Osteocyte (in vitro differentiated cells): Measurements from ENCODE around the gene ANKRD34B. TPM values are rescaled to one million over a fixed set of nuclear protein-coding genes. Genes with fewer than 3 reads are reported as not detected.

Source experiments
- DNase-seq: peaks from one replicate; pipeline ENCODE4 v3.0.0; 2021; ENCODE audit warnings: mixed read lengths; ENCODE audit not compliant: unreplicated experiment; ENCODE audit errors: extremely low spot score
- H3K27ac Mint-ChIP-seq: one replicate; pipeline ENCODE4 v1.8.0; 2021; ENCODE audit warnings: mild to moderate bottlenecking, mixed read lengths; ENCODE audit not compliant: unreplicated experiment
- H3K27me3 Mint-ChIP-seq: one replicate; pipeline ENCODE4 v1.8.0; 2021; ENCODE audit warnings: mixed read lengths; ENCODE audit not compliant: unreplicated experiment
- H3K36me3 Mint-ChIP-seq: one replicate; pipeline ENCODE4 v1.8.0; 2021; ENCODE audit warnings: mixed read lengths; ENCODE audit not compliant: unreplicated experiment
- H3K4me1 Mint-ChIP-seq: one replicate; pipeline ENCODE4 v1.8.0; 2021; ENCODE audit warnings: mixed read lengths; ENCODE audit not compliant: unreplicated experiment
- H3K4me3 Mint-ChIP-seq: one replicate; pipeline ENCODE4 v1.8.0; 2021; ENCODE audit warnings: mild to moderate bottlenecking, moderate library complexity, mixed read lengths; ENCODE audit not compliant: unreplicated experiment
- H3K9me3 Mint-ChIP-seq: one replicate; pipeline ENCODE4 v1.8.0; 2021; ENCODE audit warnings: mixed read lengths; ENCODE audit not compliant: unreplicated experiment
- CTCF ChIP-seq: fragments of 200-600 bp; sonication (generic); IDR thresholded peaks from 2 replicates; pipeline ENCODE4 v1.5.0; 2021; ENCODE audit warnings: antibody characterized with exemption, mild to moderate bottlenecking, moderate library complexity
- long read RNA-seq: library from polyadenylated mRNA; unstranded; transcript quantifications from one replicate; pipeline ENCODE4 v2.0.0, GENCODE V29; 2021
- total RNA-seq: library from RNA; stranded (reverse); gene quantifications from 2 replicates; pipeline ENCODE4 v1.2.1, GENCODE V29; 2021

The ANKRD34B gene
- total RNA-seq: not detected in 2 replicates
- long read RNA-seq: 0 reads

- H3K27me3 Mint-ChIP-seq: peaks cover 74% of the 10 kb centered on the region
- peaks cover 3% of the 10 kb centered on the region for H3K36me3 Mint-ChIP-seq
- H3K4me3 Mint-ChIP-seq: peak within 1 kb of the TSS; percentile 68
- DNase-seq: peak; percentile 81
- no peak within 1 kb of the TSS for H3K27ac Mint-ChIP-seq
- H3K9me3 Mint-ChIP-seq: no peaks in the 10 kb centered on the region
- TF ChIP-seq CTCF: no peak
- H3K4me1 Mint-ChIP-seq: peaks cover 6% of the 10 kb centered on the region
These were observed at the start of gene ANKRD34B for GRCh38 chr5:80569961-80570786. Gene ANKRD34B (minus strand): TSS chr5:80570280. CDS start chr5:80560019, 10,261 bp downstream.

- Mint-ChIP-seq H3K9me3 (no peaks in the 10 kb centered on the region), H3K27ac (no peak overlapping the region), H3K4me3 (no peak overlapping the region), H3K36me3 (no peaks in the 10 kb centered on the region), H3K27me3 (no peaks in the 10 kb centered on the region), H3K4me1 (peaks cover 5% of the 10 kb centered on the region)
- TF ChIP-seq CTCF: no peak
- no peak for DNase-seq
These were observed 49.0 kb upstream of the ANKRD34B start for GRCh38 chr5:80619086-80619485.

GRCh38 chr5:80618438-80618837 is 48.4 kb upstream of the ANKRD34B start:
- Mint-ChIP-seq H3K4me1 (peaks cover 5% of the 10 kb centered on the region), H3K4me3 (no peak overlapping the region), H3K36me3 (no peaks in the 10 kb centered on the region), H3K27ac (no peak overlapping the region), H3K9me3 (no peaks in the 10 kb centered on the region), H3K27me3 (no peaks in the 10 kb centered on the region)
- no peak for DNase-seq
- no peak for TF ChIP-seq CTCF

- Mint-ChIP-seq H3K36me3 (no peaks in the 10 kb centered on the region), H3K27ac (no peak overlapping the region), H3K9me3 (no peaks in the 10 kb centered on the region), H3K4me1 (peaks cover 5% of the 10 kb centered on the region), H3K27me3 (no peaks in the 10 kb centered on the region), H3K4me3 (no peak overlapping the region)
- DNase-seq: no peak
- TF ChIP-seq CTCF: no peak
These were observed 45.3 kb upstream of the ANKRD34B start for GRCh38 chr5:80615266-80615914.

- Mint-ChIP-seq H3K4me3 (no peak overlapping the region), H3K36me3 (no peaks in the 10 kb centered on the region), H3K27ac (no peak overlapping the region), H3K27me3 (no peaks in the 10 kb centered on the region), H3K4me1 (no peaks in the 10 kb centered on the region), H3K9me3 (peaks cover 9% of the 10 kb centered on the region)
- no peak for TF ChIP-seq CTCF
- no peak for DNase-seq
These were observed 39.6 kb upstream of the ANKRD34B start for GRCh38 chr5:80609692-80610091.
